Muscle layer of colon (tissue), 2 donors: ENCODE data around the gene PAX2.

Experiments used
- H3K27ac ChIP-seq: one replicate; pipeline ENCODE4 v1.7.0; 2013; ENCODE audit warnings: low read depth, mild to moderate bottlenecking, low read length, moderate library complexity
- H3K27me3 ChIP-seq, 2 donors: one replicate each; pipeline ENCODE4 v1.7.0; 2013; ENCODE audit warnings: low read length in 2 of 2, mild to moderate bottlenecking in 2 of 2; ENCODE audit not compliant: insufficient read depth in 2 of 2, control insufficient read depth in 1 of 2
- H3K36me3 ChIP-seq: one replicate; pipeline ENCODE4 v1.7.0; 2013; ENCODE audit warnings: mild to moderate bottlenecking, low read length; ENCODE audit not compliant: insufficient read depth
- H3K4me1 ChIP-seq: one replicate; pipeline ENCODE4 v1.7.0; 2013; ENCODE audit warnings: mild to moderate bottlenecking, low read length; ENCODE audit not compliant: insufficient read depth
- H3K4me3 ChIP-seq, 2 donors: one replicate each; pipeline ENCODE4 v1.7.0; 2013; ENCODE audit warnings: low read length in 2 of 2, low read depth in 1 of 2, mild to moderate bottlenecking in 1 of 2, moderate library complexity in 1 of 2
- H3K9ac ChIP-seq: one replicate; pipeline ENCODE4 v1.7.0; 2013; ENCODE audit warnings: low read length
- H3K9me3 ChIP-seq: one replicate; pipeline ENCODE4 v1.7.0; 2013; ENCODE audit warnings: mild to moderate bottlenecking, low read length
- donor health status: abdominal sarcoma.
- donor health status: Adenocarcinoma of cecum.

The PAX2 gene

GRCh38 chr10:100750291-100751210 lies 5.2 kb downstream of the PAX2 start:
- Histone ChIP-seq H3K9me3 (no peaks in the 10 kb centered on the region), H3K9ac (no peak overlapping the region), H3K27ac (no peak overlapping the region), H3K36me3 (no peaks in the 10 kb centered on the region), H3K4me3 (no peak overlapping the region), H3K4me1 (peaks cover 8% of the 10 kb centered on the region), H3K27me3 (peaks cover 62 to 73% of the 10 kb centered on the region in 2 donors)

GRCh38 chr10:100751211-100751933 lies 6.0 kb downstream of the PAX2 start:
- H3K36me3 ChIP-seq, result no peaks in the 10 kb centered on the region
- no peak overlapping the region for H3K4me3 ChIP-seq
- peaks cover 66 to 68% of the 10 kb centered on the region in 2 donors for H3K27me3 ChIP-seq
- no peaks in the 10 kb centered on the region for H3K9me3 ChIP-seq
- H3K4me1 ChIP-seq, result peaks cover 8% of the 10 kb centered on the region
- no peak overlapping the region for H3K9ac ChIP-seq
- H3K27ac ChIP-seq, result no peak overlapping the region

- no peaks in the 10 kb centered on the region for H3K4me1 ChIP-seq
- H3K36me3 ChIP-seq, result no peaks in the 10 kb centered on the region
- H3K9me3 ChIP-seq, result no peaks in the 10 kb centered on the region
- H3K9ac ChIP-seq, result no peak overlapping the region
- no peak overlapping the region for H3K27ac ChIP-seq
- no peak overlapping the region for H3K4me3 ChIP-seq
- H3K27me3 ChIP-seq, result peaks cover 38 to 39% of the 10 kb centered on the region in 2 donors
These were observed 10.4 kb downstream of the PAX2 start for GRCh38 chr10:100755821-100756220.

- peaks cover 22 to 27% of the 10 kb centered on the region in 2 donors for H3K27me3 ChIP-seq
- no peaks in the 10 kb centered on the region for H3K4me1 ChIP-seq
- H3K4me3 ChIP-seq, result no peak overlapping the region
- H3K27ac ChIP-seq, result no peak overlapping the region
- H3K9me3 ChIP-seq, result no peaks in the 10 kb centered on the region
- no peak overlapping the region for H3K9ac ChIP-seq
- no peaks in the 10 kb centered on the region for H3K36me3 ChIP-seq
These were observed 13.9 kb downstream of the PAX2 start for GRCh38 chr10:100759331-100759730.

- Histone ChIP-seq H3K27ac (no peak overlapping the region), H3K9me3 (no peaks in the 10 kb centered on the region), H3K4me1 (no peaks in the 10 kb centered on the region), H3K27me3 (peaks cover 16 to 22% of the 10 kb centered on the region in 2 donors), H3K36me3 (no peaks in the 10 kb centered on the region), H3K4me3 (no peak overlapping the region), H3K9ac (no peak overlapping the region)
These were observed 15.3 kb downstream of the PAX2 start for GRCh38 chr10:100760726-100761125.

GRCh38 chr10:100761191-100761590 lies 15.8 kb downstream of the PAX2 start:
- no peaks in the 10 kb centered on the region for H3K4me1 ChIP-seq
- H3K27me3 ChIP-seq, result peaks cover 12 to 20% of the 10 kb centered on the region in 2 donors
- H3K9ac ChIP-seq, result no peak overlapping the region

GRCh38 chr10:100763043-100763747 lies 17.8 kb downstream of the PAX2 start:
- H3K4me1 ChIP-seq, result no peaks in the 10 kb centered on the region
- H3K27me3 ChIP-seq, result peaks cover 6 to 25% of the 10 kb centered on the region in 2 donors

More at GRCh38 chr10:100761191-100761590, 15.8 kb downstream of the PAX2 start:
- H3K36me3 ChIP-seq, result no peaks in the 10 kb centered on the region
- H3K4me3 ChIP-seq, result no peak overlapping the region
- no peak overlapping the region for H3K27ac ChIP-seq
- H3K9me3 ChIP-seq, result no peaks in the 10 kb centered on the region

GRCh38 chr10:100766693-100767421 lies 21.5 kb downstream of the PAX2 start:
- Histone ChIP-seq H3K27ac (no peak overlapping the region), H3K36me3 (no peaks in the 10 kb centered on the region), H3K9me3 (no peaks in the 10 kb centered on the region), H3K4me1 (no peaks in the 10 kb centered on the region), H3K27me3 (peaks cover 0 to 4% of the 10 kb centered on the region in 2 donors), H3K4me3 (no peak overlapping the region), H3K9ac (no peak overlapping the region)

More at GRCh38 chr10:100763043-100763747, 17.8 kb downstream of the PAX2 start:
- Histone ChIP-seq H3K4me3 (no peak overlapping the region), H3K27ac (no peak overlapping the region), H3K9ac (no peak overlapping the region), H3K36me3 (no peaks in the 10 kb centered on the region), H3K9me3 (no peaks in the 10 kb centered on the region)

- Histone ChIP-seq H3K9me3 (no peaks in the 10 kb centered on the region), H3K27ac (no peak overlapping the region), H3K27me3 (peaks cover 0 to 4% of the 10 kb centered on the region in 2 donors), H3K4me3 (no peak overlapping the region), H3K9ac (no peak overlapping the region), H3K4me1 (no peaks in the 10 kb centered on the region), H3K36me3 (no peaks in the 10 kb centered on the region)
These were observed 22.0 kb downstream of the PAX2 start for GRCh38 chr10:100767422-100767775.

- H3K4me3 ChIP-seq, result no peak overlapping the region
- H3K9ac ChIP-seq, result no peak overlapping the region
- H3K9me3 ChIP-seq, result no peaks in the 10 kb centered on the region
- no peaks in the 10 kb centered on the region for H3K4me1 ChIP-seq
- no peaks in the 10 kb centered on the region for H3K36me3 ChIP-seq
- H3K27me3 ChIP-seq, result peaks cover 0 to 9% of the 10 kb centered on the region in 2 donors
- no peak overlapping the region for H3K27ac ChIP-seq
These were observed 24.1 kb downstream of the PAX2 start for GRCh38 chr10:100769481-100769880.
